SIG-M5 treated with dmso at 0.1 percent for 504 hours (cell line): ENCODE measurements around the gene TTBK2.
"Not testable (repeated sequence)": the region's sequence is repeated elsewhere in the genome, so short reads cannot be mapped to it uniquely, and the experiment has no call there.

ENCODE experiments used
- DNase-seq: peaks from one replicate; lab custom pipeline; 2025; ENCODE audit not compliant: unreplicated experiment; lab: John Stamatoyannopoulos, UW

Gene TTBK2

GRCh38 chr15:42766109-42766508, 154.5 kb downstream of the TTBK2 start:
- not testable (repeated sequence) for DNase-seq

- not testable (repeated sequence) for DNase-seq
Observed at GRCh38 chr15:42764154-42764731, 156.3 kb downstream of the TTBK2 start.

GRCh38 chr15:42761813-42762212, 158.8 kb downstream of the TTBK2 start:
- not testable (repeated sequence) for DNase-seq

- DNase-seq: no peak
Observed at GRCh38 chr15:42760759-42761158, 159.8 kb downstream of the TTBK2 start.

- DNase-seq: no peak
Observed at GRCh38 chr15:42759093-42759492, 161.5 kb downstream of the TTBK2 start.

- no peak for DNase-seq
Observed at GRCh38 chr15:42750306-42750705, 170.3 kb downstream of the TTBK2 start.

- DNase-seq: no peak
Observed at GRCh38 chr15:42749266-42749665, 171.3 kb downstream of the TTBK2 start.

- no peak for DNase-seq
Observed at GRCh38 chr15:42744195-42744594, 176.4 kb downstream of the TTBK2 start.

- no peak for DNase-seq
Observed at GRCh38 chr15:42742149-42742548, 178.4 kb downstream of the TTBK2 start.

- no peak for DNase-seq
Observed at GRCh38 chr15:42741710-42742109, 178.9 kb downstream of the TTBK2 start.

GRCh38 chr15:42737529-42738328, 182.8 kb downstream of the TTBK2 start:
- no peak for DNase-seq

- DNase-seq: peak; percentile 78
Observed at GRCh38 chr15:42736793-42737528, 183.6 kb downstream of the TTBK2 start, which contains the start of gene CDAN1. TSS of gene CDAN1 (minus strand) at chr15:42737128. CDS start at chr15:42737102, 26 bp downstream.

- no peak for DNase-seq
Observed at GRCh38 chr15:42736178-42736792, 184.3 kb downstream of the TTBK2 start.

- no peak for DNase-seq
Observed at GRCh38 chr15:42735382-42736165, 185.0 kb downstream of the TTBK2 start.

- no peak for DNase-seq
Observed at GRCh38 chr15:42734076-42734672, 186.4 kb downstream of the TTBK2 start.

- DNase-seq: no peak
Observed at GRCh38 chr15:42733027-42733426, 187.6 kb downstream of the TTBK2 start.

- DNase-seq: no peak
Observed at GRCh38 chr15:42732095-42732827, 188.3 kb downstream of the TTBK2 start.

- no peak for DNase-seq
Observed at GRCh38 chr15:42731461-42731860, 189.1 kb downstream of the TTBK2 start.

- no peak for DNase-seq
Observed at GRCh38 chr15:42730536-42730935, 190.0 kb downstream of the TTBK2 start.
